Mesendoderm (in vitro differentiated cells): ENCODE data around the gene C17orf75.

ENCODE experiments used
- DNase-seq: peaks from one replicate; pipeline ENCODE4 v3.0.0; 2013
- H2AK5ac ChIP-seq: 2 replicates; pipeline ENCODE4 v1.6.1; 2013; ENCODE audit warnings: low read length, inconsistent platforms
- H2BK120ac ChIP-seq: 2 replicates; pipeline ENCODE4 v1.6.1; 2013; ENCODE audit warnings: low read depth, mild to moderate bottlenecking, low read length, moderate library complexity, mixed read lengths
- H2BK15ac ChIP-seq: replicated peaks from 2 replicates; pipeline ENCODE4 v1.6.1; 2013; ENCODE audit warnings: low read depth, mild to moderate bottlenecking, moderate library complexity
- H2BK5ac ChIP-seq: 2 replicates; pipeline ENCODE4 v1.6.1; 2013; ENCODE audit warnings: low read length, inconsistent platforms
- H3K18ac ChIP-seq: 2 replicates; pipeline ENCODE4 v1.6.1; 2013; ENCODE audit warnings: mild to moderate bottlenecking, low read length, mixed read lengths
- H3K23ac ChIP-seq: one replicate; pipeline ENCODE4 v1.6.1; 2013; ENCODE audit warnings: low read length
- H3K27ac ChIP-seq: 2 replicates; pipeline ENCODE4 v1.5.1; 2013; ENCODE audit warnings: low read depth, mild to moderate bottlenecking, inconsistent platforms, low read length, moderate library complexity
- H3K27me3 ChIP-seq: 2 replicates; pipeline ENCODE4 v1.6.1; 2013; ENCODE audit warnings: low read length, control low read depth, mild to moderate bottlenecking, inconsistent platforms; ENCODE audit not compliant: insufficient read depth, poor library complexity
- H3K36me3 ChIP-seq: 2 replicates; pipeline ENCODE4 v1.6.1; 2013; ENCODE audit warnings: low read length, inconsistent platforms; ENCODE audit not compliant: control insufficient read depth, insufficient read depth
- H3K4ac ChIP-seq: one replicate; pipeline ENCODE4 v1.6.1; 2013; ENCODE audit warnings: low read depth, mild to moderate bottlenecking, low read length, moderate library complexity
- H3K4me1 ChIP-seq: 2 replicates; pipeline ENCODE4 v1.6.1; 2013; ENCODE audit warnings: low read depth, low read length, inconsistent platforms; ENCODE audit not compliant: control insufficient read depth
- H3K4me2 ChIP-seq: 2 replicates; pipeline ENCODE4 v1.6.1; 2013; ENCODE audit warnings: low read length
- H3K4me3 ChIP-seq: 2 replicates; pipeline ENCODE4 v1.5.1; 2013; ENCODE audit warnings: mild to moderate bottlenecking, low read length
- H3K56ac ChIP-seq: one replicate; pipeline ENCODE4 v1.6.1; 2013; ENCODE audit warnings: low read length
- H3K79me1 ChIP-seq: 2 replicates; pipeline ENCODE4 v1.6.1; 2013; ENCODE audit warnings: low read length, inconsistent platforms
- H3K79me2 ChIP-seq: 2 replicates; pipeline ENCODE4 v1.6.1; 2013; ENCODE audit warnings: mild to moderate bottlenecking, low read length; ENCODE audit not compliant: control insufficient read depth, insufficient read depth
- H3K9ac ChIP-seq: 2 replicates; pipeline ENCODE4 v1.6.1; 2013; ENCODE audit warnings: low read length, inconsistent platforms
- H4K5ac ChIP-seq: one replicate; pipeline ENCODE4 v1.6.1; 2013; ENCODE audit warnings: low read length
- H4K8ac ChIP-seq: one replicate; pipeline ENCODE4 v1.6.1; 2013; ENCODE audit warnings: low read depth, mild to moderate bottlenecking, control low read depth, low read length, moderate library complexity
- WGBS: extraction: QIAGEN DNeasy Blood & Tissue Kit; methylation state at CpG from one replicate; pipeline ENCODE4 v1.1.7; 2013; ENCODE audit warnings: low lambda C conversion rate, missing lambda C conversion rate; ENCODE audit not compliant: insufficient coverage; ENCODE audit errors: extremely low coverage; 5-methylcytosine and 5-hydroxymethylcytosine counted together

C17orf75 gene

GRCh38 chr17:32349854-32350665 is 8.1 kb upstream of the C17orf75 start, which contains the start of gene ZNF207:
ZNF207 (plus strand) TSS chr17:32350157; CDS start chr17:32350286, 129 bp downstream.
- Histone ChIP-seq H3K36me3 (no peaks in the 10 kb centered on the region), H3K4me1 (no peaks in the 10 kb centered on the region), H4K8ac (peak within 1 kb of the TSS; percentile 83), H3K79me1 (peaks cover 1% of the 10 kb centered on the region), H3K9ac (peak within 1 kb of the TSS; percentile 100), H2BK120ac (peak within 1 kb of the TSS; percentile 34), H3K79me2 (peaks cover 46% of the 10 kb centered on the region), H3K4me2 (peak within 1 kb of the TSS; percentile 14), H4K5ac (peak within 1 kb of the TSS; percentile 90), H3K18ac (peak within 1 kb of the TSS; percentile 94), H3K23ac (no peak within 1 kb of the TSS), H2BK5ac (peak within 1 kb of the TSS; percentile 96), H2AK5ac (peak within 1 kb of the TSS; percentile 100), H3K4me3 (peak within 1 kb of the TSS; percentile 100), H2BK15ac (no peak within 1 kb of the TSS), H3K27ac (peak within 1 kb of the TSS; percentile 81), H3K27me3 (no peaks in the 10 kb centered on the region), H3K56ac (peak within 1 kb of the TSS; percentile 100), H3K4ac (peak within 1 kb of the TSS; percentile 98)
- DNase-seq, result peak; percentile 98
- no CpG with 5 or more reads among the region's 47 CpGs for WGBS

- Histone ChIP-seq H2BK120ac (no peak overlapping the region), H3K4me3 (peak overlapping the region; percentile 17), H3K4me2 (peak overlapping the region; percentile 14), H3K79me2 (peaks cover 40% of the 10 kb centered on the region), H3K79me1 (peaks cover 1% of the 10 kb centered on the region), H3K4me1 (no peaks in the 10 kb centered on the region), H3K9ac (peak overlapping the region; percentile 75), H3K23ac (no peak overlapping the region), H3K4ac (peak overlapping the region; percentile 82), H3K56ac (peak overlapping the region; percentile 80), H3K27ac (no peak overlapping the region), H4K5ac (no peak overlapping the region), H3K36me3 (no peaks in the 10 kb centered on the region), H3K27me3 (no peaks in the 10 kb centered on the region), H2BK5ac (no peak overlapping the region), H2BK15ac (no peak overlapping the region), H3K18ac (no peak overlapping the region), H4K8ac (peak overlapping the region; percentile 67), H2AK5ac (no peak overlapping the region)
- peak; percentile 29 for DNase-seq
- WGBS, result no CpG with 5 or more reads among the region's 15 CpGs
Observed at GRCh38 chr17:32349503-32349853, 7.5 kb upstream of the C17orf75 start.

DNA sequence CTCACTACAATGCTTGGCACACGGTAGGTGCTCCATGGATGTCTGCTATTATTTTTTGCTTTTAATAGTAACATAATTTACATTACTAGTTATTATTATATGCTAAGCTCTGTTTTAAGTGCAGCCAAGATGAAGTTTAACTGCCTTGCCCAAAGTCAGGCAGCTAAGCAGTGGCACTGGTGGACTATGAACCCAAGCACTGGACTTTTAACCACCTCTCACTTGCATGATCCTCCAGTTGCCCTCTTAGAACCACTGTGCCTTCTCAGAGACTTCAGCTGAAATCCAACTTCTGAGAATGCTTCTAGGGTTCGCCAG is 6.5 kb upstream of the C17orf75 start:
- Histone ChIP-seq H3K4me2 (no peak overlapping the region), H3K18ac (no peak overlapping the region), H3K4me1 (no peaks in the 10 kb centered on the region), H2AK5ac (no peak overlapping the region), H2BK15ac (no peak overlapping the region), H3K23ac (peak overlapping the region; percentile 80), H4K8ac (no peak overlapping the region), H3K27me3 (no peaks in the 10 kb centered on the region), H3K27ac (no peak overlapping the region), H2BK120ac (no peak overlapping the region), H3K79me1 (peaks cover 1% of the 10 kb centered on the region), H3K4ac (no peak overlapping the region), H3K4me3 (no peak overlapping the region), H4K5ac (no peak overlapping the region), H3K9ac (no peak overlapping the region), H3K79me2 (peaks cover 31% of the 10 kb centered on the region), H3K36me3 (no peaks in the 10 kb centered on the region), H2BK5ac (no peak overlapping the region), H3K56ac (no peak overlapping the region)
- no peak for DNase-seq
- WGBS, result no CpG with 5 or more reads among the region's 2 CpGs

DNA sequence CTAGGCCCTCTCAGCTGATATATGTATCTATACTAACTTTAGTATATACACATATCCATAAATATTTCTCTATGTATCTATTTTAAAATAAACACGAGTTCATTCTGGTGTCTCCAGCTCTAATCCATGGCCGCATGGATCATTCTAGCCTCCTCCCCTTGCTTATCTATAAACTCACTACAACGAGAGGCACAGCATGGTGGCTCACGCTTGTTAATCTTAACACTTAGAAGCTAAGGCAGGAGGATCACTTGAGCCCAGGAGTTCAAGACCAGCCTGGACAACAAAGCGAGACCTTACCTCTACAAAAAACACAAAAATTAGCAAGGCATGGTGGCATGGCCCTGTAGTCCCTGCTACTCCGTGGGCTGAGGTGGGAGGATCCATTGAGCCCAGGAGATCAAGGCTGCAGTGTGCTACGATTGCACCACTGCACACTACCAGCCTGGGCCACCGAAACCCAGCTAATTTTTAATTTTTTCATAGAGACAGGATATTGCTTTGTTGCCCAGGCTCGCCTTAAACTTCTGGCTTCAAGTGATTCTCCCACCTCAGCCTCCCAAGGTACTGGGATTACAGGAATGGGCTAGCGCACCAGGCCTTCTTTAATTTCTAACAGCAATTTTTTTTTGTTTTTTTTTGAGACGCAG is 4.1 kb upstream of the C17orf75 start:
- Histone ChIP-seq H3K23ac (no peak overlapping the region), H3K4me2 (no peak overlapping the region), H3K9ac (no peak overlapping the region), H4K8ac (no peak overlapping the region), H2BK15ac (no peak overlapping the region), H3K18ac (no peak overlapping the region), H3K4me3 (no peak overlapping the region), H4K5ac (no peak overlapping the region), H3K4me1 (peaks cover 2% of the 10 kb centered on the region), H3K27ac (no peak overlapping the region), H3K79me1 (peaks cover 3% of the 10 kb centered on the region), H2BK120ac (no peak overlapping the region), H2AK5ac (no peak overlapping the region), H3K56ac (peak overlapping the region; percentile 11), H3K4ac (no peak overlapping the region), H3K79me2 (peaks cover 9% of the 10 kb centered on the region), H2BK5ac (no peak overlapping the region), H3K27me3 (no peaks in the 10 kb centered on the region), H3K36me3 (no peaks in the 10 kb centered on the region)
- WGBS, result no CpG with 5 or more reads among the region's 11 CpGs
- DNase-seq, result peak; percentile 44

DNA sequence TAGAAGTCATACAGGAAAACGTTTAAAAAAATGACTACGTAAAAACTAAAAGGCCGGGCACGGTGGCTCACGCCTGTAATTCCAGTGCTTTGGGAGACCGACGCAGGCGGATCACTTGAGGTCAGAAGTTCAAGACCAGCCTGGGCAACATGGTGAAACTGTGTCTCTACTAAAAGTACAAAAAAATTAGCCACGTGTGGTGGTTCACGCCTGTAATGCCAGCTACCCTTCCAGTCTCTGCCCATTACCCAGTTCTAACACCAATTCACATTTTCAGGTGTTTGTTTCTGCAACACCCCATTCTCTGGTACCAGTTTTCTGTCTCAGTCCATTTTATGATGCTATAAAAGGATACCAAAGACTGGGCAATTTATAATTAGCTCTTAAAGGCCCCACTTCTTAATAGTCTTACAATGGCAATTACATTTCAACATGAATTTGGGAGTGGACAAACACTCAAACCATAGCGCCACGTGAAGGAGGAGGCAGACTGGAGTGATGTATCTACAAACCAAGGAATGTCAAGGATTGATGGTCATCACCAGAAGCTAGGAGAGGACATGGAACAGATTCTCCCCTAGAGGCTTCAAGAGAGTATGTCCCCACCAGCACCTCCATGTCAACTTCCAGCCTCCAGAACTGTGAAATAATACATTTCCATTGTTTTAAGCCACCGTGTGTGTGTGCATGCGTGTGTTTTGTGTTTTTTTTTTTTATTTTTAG is 791 bp upstream of the C17orf75 start:
- Histone ChIP-seq H3K4ac (no peak overlapping the region), H3K18ac (no peak overlapping the region), H2BK5ac (no peak overlapping the region), H3K27ac (no peak overlapping the region), H4K8ac (no peak overlapping the region), H3K27me3 (no peaks in the 10 kb centered on the region), H3K79me2 (no peaks in the 10 kb centered on the region), H3K23ac (no peak overlapping the region), H3K79me1 (peaks cover 4% of the 10 kb centered on the region), H2AK5ac (no peak overlapping the region), H3K36me3 (no peaks in the 10 kb centered on the region), H3K4me3 (no peak overlapping the region), H3K4me2 (no peak overlapping the region), H3K4me1 (peaks cover 4% of the 10 kb centered on the region), H4K5ac (no peak overlapping the region), H2BK15ac (no peak overlapping the region), H3K9ac (no peak overlapping the region), H3K56ac (no peak overlapping the region), H2BK120ac (no peak overlapping the region)
- no CpG with 5 or more reads among the region's 14 CpGs for WGBS
- DNase-seq, result peak; percentile 23
